IPS-11a (cell line): ENCODE measurements around the gene CTH.
"Not testable (repeated sequence)": the region's sequence is repeated elsewhere in the genome, so short reads cannot be mapped to it uniquely, and the experiment has no call there.

Experiments
- H3K4me3 ChIP-seq: one replicate; pipeline ENCODE4 v1.5.1; 2013; ENCODE audit warnings: low read depth, low read length, control low read depth

CTH gene

DNA sequence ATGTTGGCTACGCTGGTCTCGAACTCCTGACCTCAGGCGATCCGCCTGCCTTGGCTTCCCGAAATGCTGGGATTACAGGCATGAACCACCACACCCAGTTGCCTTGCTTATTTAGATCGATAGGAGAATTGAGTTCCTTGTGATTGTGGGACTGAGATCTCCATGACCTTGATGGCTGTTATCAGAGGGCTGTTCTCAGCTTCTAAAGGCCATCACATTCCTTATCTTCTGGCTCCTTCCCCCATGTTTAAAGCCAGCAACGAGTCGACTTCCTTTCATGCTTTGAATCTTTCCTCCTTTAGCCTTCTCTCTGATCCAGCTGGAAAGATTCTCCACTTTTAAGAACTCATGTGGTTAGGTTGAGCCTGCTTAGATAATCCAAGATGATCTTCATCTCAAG is 38.0 kb downstream of the CTH start:
- no peak overlapping the region for H3K4me3 ChIP-seq

DNA sequence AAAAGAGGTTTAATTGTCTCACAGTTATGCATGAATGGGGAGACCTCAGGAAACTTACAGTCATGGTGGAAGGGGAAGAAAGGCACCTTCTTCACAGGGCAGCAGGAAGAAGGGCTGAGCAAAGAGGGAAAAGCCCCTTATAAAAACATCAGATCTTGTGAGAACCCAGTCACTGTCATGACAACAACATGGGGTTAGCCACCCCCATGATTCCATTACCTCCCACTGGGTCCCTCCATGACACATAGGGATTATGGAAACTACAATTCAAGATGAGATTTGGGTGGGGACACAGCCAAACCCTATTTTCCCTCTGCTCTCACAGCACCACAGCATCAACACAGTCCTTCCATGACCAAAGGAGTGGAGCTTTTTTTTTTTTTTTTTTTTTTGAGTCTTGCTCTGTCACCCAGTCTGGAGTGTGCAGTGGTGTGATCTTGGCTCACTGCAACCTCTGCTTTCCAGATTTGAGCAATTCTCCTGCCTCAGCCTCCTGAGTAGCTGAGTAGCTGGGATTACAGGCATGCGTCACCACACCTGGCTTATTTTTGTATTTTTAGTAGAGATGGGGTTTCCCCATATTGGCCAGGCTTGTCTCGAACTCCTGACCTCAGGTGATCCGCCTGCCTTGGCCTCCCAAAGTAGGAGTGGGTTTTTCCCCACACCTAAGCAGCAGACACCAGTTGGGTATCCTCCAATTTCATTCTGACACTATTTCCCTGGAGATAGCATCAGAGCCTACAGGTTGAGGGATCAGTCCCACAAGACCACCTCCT is 41.3 kb downstream of the CTH start:
- H3K4me3 ChIP-seq: not testable (repeated sequence)

DNA sequence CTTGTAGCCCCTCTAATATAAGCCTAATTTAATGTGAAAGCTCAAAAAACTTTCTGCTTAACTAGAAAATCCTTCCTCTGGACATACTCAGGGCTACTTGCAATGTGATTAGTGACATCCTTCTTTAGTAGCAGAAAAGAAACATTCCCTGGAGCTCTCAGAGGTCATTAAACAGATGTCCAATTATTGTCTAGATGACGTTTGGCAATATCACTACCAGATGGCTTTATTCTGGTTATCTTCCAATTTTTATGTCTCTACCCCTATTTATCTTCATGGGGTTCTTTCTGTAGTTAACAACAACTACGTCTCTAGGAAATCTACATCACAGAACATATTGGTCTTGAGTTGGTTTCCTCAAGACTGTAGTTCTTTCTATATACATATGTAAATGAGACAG is 44.2 kb downstream of the CTH start:
- no peak overlapping the region for H3K4me3 ChIP-seq

DNA sequence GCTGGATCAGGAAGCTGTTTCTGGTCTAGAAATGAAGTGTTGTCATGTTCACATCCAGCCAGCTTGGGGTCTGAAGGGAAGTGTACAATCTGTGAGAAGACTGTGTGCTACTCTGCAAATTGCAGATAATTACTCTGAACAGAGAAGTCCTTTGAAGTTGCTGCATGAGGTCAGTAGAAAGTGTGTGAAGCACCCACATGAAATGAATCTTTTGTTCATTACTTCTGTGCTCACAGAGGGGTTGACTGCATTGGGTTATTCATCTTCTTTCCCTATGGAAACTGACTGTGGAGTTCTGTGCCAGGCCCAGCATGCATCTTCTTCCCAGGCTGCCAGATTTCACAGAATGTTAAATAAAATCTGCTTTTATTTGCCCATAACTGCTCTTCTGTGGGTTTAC is 47.1 kb downstream of the CTH start:
- H3K4me3 ChIP-seq: no peak overlapping the region

DNA sequence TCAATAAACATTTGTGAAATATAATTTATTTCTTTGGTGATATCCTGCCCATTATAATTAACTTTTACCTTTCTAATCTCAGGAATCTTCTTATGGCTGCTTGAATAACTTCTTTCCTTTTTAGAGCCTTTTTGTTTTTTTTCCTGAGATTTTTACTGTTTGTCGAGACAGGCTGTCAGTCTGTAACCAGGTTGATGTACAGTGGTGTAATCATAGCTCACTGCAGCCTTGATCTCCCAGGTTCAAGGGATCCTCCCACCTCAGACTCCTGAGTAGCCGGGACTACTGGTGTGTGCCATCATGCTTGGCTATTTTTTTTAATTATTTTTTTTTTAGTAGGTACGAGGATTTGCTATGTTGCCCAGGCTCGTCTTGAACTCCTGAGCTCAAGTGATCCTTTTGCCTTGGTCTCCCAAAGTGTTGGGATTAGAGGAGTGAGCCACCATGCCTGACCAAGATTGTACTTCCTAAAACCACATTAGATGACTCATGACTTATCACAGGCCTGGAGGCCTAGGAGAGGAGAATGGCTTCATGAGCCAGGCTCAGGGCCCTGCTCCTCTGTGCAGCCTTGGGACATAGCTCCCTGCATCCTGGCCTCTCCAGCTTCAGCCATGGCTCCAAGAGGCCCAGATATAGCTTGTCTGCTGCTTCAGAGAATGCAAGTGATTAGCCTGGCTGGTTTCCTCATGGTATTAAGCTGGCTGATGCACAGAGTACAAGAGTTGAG is 48.6 kb downstream of the CTH start:
- H3K4me3 ChIP-seq: no peak overlapping the region

DNA sequence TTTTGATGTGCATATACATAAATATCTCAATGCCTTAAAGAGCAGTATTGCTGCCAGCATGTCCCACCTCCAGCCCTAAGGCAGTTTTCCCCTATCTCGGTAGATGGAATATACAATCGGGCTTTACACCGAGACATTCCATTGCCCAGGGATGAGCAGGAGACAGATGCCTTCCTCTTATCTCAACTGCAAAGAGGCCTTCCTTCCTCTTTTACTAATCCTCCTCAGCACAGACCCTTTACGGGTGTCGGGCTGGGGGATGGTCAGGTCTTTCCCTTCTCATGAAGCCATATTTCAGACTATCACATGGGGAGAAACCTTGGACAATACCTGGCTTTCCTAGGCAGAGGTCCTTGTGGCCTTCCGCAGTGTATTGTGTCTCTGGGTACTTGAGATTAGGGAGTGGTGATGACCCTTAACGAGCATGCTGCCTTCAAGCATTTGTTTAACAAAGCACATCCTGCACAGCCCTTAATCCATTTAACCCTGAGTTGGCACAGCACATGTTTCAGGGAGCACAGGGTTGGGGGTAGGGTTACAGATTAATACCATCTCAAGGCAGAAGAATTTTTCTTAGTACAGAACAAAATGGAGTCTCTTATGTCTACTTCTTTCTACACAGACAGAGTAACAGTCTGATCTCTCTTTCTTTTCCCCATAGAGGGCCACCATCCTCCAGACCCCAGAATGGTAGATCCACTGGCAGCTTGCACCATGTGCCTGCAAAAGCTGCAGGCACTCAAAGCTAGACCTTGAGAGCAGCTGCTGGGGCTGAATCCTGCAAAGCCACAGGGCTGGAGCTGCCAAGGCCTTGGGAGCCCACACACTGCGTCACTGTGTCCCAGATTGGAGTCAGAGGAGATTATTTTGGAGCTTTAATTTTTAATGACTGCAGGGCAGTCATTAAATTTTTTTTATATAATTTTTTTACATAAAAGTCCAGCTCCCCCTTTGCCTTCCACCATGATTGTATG is 50.0 kb downstream of the CTH start:
- H3K4me3 ChIP-seq: not testable (repeated sequence)

DNA sequence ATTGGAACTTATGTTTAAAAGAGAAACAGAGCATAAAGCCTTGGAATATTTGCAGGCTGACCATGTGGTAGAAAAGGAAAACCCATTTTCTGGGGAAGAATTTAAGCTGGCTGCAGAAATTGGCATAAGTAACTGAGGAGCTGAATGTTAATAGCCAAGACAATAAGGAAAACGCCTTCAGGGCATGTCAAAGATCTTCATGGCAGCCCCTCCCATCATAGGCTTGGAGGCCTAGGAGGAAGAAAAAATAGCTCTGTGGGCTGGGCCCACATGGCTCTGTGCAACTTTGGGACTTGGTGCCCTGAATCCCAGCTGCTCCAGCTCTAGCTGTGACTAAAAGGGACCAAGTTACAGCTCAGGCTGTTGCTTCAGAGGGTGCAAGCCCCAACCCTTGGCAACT is 51.5 kb downstream of the CTH start:
- no peak overlapping the region for H3K4me3 ChIP-seq

DNA sequence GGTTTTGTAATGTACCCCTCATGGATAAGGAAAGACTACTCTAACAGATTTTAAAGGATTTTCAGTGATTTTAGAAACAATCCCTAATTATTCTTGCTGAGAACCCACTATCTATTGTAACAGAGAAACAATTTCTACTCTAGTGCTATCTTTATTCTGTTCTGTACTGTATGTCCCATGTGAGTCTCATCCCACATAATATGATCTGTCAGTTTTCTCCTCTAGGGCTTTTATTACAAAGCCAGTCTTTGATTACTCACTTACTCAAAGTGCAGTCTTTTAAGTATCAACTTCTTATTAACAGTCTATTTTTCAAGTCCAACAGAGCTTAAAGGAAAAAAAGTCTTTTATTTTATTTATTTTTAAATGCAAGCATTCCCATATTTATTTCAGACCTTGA is 54.8 kb downstream of the CTH start:
- H3K4me3 ChIP-seq: no peak overlapping the region

DNA sequence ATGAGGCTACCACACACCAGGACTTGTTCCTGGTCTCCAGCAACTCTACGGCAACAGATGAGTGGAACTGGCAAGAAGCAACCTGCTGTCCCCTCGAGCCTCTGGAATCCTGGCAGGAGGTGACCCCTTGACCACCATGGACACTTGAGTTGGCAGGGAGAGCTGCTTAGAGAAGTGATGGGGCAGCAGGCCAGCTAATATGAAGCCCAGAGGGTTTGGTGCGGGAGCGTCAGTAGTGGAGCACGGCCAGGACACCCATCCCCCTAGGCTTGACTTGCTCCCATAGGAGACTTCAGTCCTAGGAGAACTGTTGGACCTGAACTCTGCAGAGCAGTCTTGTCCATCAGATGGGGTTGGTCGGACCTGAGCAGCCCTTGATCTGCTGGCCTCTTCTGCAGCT is 56.5 kb downstream of the CTH start:
- no peak overlapping the region for H3K4me3 ChIP-seq

DNA sequence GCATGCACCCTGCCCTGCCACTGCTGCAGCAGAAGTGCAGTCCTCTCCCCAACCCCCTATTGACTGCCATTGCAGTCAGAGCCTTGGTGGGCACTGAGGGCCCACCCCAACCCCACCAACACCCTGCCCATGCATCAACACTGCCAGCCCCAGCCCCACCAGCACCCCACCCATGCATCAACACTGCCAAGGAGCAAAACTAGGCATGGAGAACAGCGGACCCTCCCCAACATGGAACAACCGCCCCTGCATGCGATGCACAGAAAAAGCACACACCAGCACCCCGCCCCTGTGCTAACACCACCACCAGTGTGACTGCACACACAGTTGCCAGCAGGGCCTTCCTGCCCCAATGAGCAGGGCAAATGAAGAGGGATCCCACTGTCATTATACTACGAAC is 57.1 kb downstream of the CTH start:
- H3K4me3 ChIP-seq: no peak overlapping the region

DNA sequence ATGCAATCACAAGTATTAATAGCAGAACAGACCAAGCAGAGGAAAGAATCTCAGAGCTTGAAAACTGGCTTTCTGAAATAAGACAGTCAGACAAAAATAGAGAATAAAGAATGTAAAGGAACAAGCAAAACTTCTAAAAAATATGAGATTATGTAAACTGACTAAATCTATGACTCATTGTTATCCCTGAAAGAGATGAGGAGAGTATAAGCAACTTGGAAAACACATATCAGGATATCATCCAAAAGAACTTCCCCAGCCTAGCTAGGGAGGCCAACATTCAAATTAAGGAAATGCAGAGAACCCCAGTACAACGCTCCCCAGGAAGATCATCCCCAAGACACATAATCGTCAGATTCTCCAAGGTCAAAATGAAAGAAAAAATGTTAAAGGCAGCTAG is 58.1 kb downstream of the CTH start:
- H3K4me3 ChIP-seq: not testable (repeated sequence)

DNA sequence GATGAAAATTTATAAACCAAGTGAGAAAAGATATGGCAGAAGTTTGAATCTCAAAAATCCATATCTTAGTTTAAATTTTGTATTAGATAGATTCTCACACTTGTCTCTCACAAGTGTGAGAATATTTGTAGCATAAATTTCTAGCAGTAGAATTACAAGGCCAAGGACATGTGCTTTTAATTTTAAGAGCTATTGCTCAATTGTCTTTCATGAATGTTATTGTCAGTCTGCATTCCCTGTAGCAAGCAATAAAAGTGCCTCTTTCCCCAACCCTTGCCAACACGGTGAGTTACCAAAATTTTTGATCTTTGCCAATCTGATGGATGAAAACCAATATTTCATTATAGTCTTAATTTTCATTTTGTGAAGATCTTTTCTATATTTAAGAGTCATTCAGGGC is 64.0 kb downstream of the CTH start:
- H3K4me3 ChIP-seq: no peak overlapping the region

DNA sequence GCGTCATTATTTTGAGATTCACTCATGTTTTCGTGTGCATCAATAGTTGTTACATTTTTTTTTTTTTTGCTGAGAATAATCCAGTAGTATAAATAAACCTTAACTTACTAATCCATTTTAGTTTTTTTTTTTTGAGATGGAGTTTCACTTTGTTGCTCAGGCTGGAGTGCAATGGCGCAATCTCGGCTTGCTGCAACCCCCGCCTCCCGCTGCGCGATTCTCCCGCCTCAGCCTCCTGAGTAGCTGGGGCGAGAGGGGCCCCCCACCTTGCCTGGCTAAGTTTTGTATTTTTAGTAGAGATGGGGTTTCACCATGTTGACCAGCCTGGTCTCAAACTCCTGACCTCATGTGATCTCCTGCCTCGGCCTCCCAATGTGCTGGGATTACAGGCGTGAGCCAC is 66.0 kb downstream of the CTH start:
- H3K4me3 ChIP-seq: no peak overlapping the region

DNA sequence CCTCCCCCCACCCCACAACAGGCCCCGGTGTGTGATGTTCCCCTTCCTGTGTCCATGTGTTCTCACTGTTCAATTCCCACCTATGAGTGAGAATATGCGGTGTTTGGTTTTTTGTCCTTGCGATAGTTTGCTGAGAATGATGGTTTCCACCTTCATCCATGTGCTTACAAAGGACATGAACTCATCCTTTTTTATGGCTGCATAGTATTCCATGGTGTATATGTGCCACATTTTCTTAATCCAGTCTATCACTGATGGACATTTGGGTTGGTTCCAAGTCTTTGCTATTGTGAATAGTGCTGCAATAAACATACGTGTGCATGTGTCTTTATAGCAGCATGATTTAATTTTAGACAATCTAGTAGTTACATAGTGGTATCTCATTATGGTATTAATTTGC is 66.8 kb downstream of the CTH start:
- not testable (repeated sequence) for H3K4me3 ChIP-seq

DNA sequence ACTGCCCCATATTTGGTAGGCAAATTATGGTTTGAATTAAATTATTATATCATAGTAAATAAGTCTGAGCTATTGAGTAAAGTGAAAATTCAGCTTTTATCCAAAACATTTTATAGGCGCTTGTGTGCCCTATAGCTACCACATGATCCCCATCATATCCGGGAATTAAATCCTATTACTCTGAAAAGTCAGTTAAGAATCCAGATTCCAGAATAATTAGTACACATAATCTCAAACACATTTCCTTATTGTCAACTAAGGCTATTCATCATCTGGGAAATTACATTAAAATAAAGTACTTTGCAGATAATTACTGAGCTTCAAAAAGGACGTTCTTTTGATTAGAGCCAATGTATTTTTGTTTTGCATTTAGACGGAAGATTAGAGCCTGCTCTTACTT is 72.3 kb downstream of the CTH start:
- no peak overlapping the region for H3K4me3 ChIP-seq

DNA sequence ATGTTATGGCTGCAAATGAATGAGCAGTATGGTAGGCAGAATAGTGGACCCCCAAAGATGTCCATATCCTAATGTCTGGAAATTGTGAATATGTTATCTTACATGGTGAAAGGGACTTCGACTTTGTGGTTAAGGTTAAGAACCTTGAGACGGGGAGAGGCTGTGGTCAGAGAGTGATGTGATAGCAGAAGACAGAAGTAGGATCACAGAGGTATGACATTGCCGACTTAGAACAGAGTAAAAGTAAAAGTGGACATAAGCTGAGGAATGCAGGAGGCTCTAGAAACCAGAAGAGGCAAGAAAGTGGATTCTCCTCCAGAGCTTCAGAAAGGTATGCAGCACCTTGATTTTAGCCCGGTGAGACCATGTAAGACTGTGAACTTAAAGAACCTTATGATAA is 74.6 kb downstream of the CTH start:
- no peak overlapping the region for H3K4me3 ChIP-seq

DNA sequence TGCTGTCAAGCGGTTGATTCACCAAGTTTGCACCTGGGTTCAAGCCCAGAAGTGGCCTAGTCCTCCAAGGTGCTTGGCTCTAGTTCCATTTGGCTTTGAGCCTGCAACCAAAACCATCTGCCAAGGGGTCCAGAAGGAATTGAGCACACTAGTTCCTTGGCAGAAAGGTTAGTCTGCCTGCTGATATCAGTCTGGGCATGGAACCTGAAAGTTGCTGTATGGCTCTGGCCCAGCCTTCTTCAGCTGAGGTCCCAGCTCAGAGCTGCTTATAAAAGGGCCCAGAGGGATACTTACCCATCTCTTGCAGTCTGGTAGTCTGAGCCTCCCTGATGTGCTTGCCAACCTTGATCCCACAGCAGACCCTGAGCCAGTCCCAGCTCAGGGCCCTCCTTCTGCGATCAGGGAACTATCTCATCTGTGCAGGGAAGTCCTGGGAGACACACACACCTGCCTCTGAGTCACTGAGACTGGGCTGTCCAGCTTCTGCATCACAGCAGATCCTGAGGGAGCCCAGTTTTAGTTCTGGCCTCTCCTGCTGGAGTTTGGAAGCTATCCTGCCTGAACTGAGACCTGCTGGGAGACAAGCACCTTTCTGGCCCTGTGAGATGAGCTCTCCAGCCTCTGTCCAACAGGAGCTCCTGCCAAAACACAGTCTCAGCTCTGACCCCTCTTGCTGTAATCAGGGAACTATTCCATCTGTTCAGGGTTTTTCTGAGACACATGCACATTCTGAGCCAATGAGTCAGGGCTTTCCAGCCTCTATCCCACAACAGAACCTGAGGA is 75.8 kb downstream of the CTH start:
- no peak overlapping the region for H3K4me3 ChIP-seq

DNA sequence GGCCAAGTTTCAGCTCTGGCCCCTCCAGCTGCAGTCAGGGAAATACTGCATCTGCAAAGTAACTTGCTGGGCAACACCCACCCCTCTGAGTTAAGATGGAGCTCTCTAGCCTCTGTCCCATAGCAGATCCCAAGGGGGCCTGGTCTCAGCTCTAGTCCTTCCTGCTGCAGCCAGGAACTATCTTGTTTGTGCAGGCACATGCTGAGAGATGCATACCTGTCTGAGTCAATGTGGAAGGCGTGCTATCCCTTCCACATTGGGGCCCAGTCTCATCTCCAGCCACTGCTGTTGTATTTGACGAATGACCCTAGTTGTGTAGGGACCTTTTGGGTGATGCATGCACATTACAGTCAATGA is 76.4 kb downstream of the CTH start:
- H3K4me3 ChIP-seq: no peak overlapping the region

DNA sequence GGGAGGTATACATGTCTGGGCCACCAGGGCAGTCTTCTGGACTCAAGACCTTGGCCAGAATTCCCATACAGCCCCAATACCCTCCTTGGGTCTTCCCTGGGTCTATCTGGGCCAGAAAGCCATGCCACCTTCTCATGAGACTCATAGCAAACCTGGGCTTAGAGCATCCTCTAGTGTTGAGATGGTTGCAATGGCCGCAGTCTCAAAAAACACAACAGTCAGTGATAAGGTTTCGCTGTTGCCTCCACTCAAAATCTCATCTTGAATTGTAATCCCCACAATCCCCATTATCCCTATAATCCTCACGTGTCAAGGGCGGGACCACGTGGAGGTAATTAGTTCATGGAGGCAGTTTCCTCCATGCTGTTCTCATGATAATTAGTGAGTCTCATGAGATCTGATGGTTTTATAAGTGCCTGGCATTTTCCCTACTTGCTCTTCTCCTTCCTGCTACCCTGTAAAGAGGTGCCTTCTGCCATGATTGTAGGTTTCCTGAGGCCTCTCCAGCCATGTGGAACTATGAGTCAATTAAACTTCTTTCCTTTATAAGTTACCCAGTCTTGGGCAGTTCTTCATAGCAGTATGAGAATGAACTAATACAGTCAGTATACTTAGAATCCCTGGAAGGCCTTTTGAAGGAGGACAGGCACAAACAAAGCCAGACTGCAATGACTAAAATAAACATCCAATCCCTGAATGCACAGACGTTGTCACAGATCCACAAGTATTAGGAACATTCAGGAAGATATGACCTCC is 77.0 kb downstream of the CTH start:
- no peak overlapping the region for H3K4me3 ChIP-seq
